Kidney capillary endothelial cell (primary cell): ENCODE results near the gene PRDM11.
"Not testable (repeated sequence)": the region's sequence is repeated elsewhere in the genome, so short reads cannot be mapped to it uniquely, and the experiment has no call there.

Experiments
- DNase-seq: peaks from one replicate; pipeline ENCODE4 v3.0.0-alpha.2; 2018; ENCODE audit warnings: low spot score

Gene PRDM11

DNA sequence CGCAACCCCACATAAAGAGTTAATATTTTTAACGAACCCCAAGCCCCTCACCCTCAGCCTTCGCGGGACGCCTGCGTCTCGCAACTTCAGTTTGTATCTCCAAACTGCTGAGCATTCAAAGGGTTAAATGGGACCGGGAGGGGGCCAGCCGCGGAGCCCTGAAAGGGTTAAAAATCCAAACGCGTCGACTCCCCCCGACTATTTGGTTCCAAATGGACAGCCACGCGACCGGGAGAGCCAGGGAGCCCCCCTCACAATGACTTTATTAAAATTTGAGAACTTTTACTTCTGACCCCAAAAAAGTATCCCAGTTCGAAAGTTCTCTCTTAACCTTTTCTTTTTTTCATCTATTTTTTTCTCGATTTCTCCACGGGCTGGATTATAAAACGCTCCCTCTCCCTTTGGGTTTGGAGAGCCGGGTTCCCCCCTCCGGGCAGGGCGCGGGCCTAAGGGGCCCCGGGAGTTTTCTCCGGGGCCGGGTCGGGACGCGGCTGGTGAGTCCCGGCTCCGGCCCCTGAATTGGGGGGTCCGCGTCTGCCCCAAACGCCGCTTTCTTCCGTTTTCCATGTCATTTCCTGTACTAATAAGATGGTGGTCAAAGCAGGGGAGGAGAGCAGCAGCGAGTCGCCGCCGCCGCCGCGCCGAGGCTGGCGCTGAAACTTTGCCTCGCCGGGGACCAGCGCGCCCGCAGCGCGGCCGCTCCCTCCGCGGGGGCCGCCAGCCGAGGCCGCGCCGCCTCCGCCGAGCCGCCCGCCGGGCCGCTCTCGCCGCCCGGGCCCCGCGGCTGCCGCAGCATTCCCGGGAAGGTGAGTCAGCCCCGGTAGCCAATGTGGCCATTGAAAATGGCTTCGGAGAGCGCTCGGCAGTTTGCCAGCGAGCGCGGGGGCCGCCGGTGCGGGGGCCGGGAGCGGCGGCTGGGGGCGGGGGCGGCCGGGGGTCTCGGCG lies at the start of gene PRDM11:
Gene PRDM11, plus strand, starts transcription at position 568 of the 945 bp plus-strand sequence. CDS start 35,128 bp downstream, outside the sequence.
- DNase-seq: peak; percentile 67

DNA sequence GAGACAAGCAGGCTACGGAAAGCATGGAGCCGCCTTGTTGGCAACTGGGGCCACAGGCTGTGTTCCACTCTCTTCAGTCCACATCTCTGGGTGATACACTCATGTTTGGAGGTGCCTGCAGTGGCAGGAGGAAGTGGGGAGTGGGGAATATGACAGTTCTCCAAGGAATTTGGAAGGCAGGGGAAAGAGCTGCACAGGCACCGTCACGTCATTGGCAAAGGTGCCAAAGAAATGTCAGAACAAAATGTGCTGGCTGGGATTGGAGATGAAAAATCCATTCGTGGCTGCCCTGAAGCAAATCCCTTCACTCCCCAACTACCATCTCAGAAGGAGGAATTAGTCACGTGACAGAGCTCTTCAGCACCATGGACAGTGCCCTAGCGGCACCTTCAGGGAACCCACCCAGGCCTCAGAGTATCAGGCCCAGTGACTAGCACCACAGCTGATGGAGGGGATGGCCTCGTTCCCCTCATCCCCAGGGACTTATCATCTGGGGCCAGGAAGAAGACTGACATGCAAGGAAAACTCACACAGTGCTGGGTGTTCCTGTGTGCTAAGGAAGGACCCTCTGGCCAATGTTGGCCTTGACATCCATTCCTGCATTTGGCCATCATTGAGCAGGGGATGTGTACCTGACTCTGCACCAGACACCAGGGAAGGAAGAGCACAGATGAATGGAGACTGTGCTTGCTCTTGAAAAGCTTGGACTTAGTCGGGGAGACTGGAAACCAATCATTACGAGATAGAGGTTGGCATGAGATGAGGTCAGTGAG lies 48.5 kb upstream of the PRDM11 start:
- peak; percentile 33 for DNase-seq

DNA sequence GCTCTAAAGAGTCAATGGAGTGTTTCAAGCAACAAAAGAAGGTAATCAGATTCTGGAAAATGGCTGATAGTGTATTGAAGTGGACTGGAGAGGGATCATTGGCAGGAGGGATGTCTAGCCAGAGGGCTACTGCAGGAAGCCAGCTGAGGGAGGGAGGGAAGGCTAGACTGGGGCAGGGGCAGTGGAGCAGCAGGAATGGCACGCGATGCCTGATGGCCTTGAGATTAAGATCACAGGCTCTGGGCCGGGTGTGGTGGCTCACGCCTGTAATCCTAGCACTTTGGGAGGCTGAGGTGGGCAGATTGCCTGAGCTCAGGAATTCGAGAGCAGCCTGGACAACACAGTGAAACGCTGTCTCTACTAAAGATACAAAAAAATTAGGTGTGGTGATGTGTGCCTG lies 47.5 kb upstream of the PRDM11 start:
- DNase-seq: no peak

DNA sequence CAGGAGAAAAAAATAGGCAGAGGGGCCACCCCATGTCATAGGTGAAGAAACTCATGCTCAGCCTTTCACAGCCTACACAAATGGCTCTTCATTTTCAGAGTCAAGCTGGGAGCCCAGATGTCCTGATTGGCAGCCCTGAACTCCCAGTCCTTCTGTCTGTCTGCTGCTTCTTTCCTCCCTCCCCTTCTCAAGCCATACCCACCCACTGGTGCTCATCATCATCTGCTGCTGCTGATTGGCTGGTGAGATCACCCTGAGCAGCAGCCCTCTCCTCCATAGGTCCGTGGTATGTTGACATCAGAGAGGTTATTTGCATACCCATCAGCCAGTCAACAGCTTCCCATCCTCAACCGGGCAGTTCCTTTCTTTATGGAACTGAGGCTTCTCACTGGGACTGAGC lies 46.1 kb upstream of the PRDM11 start:
- DNase-seq: peak; percentile 25

DNA sequence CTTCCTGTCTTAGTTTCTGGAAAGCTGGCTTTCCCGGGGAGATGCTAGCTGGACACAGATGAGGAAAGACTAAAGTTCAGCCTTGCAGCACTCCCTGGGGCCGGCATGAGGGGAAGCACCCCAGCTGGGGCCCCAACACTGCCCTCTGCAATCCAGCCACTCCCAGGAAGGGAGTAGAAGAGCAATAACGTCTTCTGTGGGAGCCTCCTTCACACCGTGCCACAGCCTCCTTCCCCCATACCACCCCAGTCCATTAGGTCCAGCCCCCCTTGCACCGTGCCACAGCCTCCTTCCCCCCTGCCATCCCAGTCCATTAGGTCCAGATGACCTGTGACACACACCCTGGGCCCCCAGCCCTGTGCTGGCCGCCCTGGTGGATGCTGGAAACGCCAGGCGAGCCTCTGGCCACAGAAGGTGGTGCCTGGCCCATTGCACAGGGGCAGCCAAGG lies 44.1 kb upstream of the PRDM11 start:
- DNase-seq: no peak

DNA sequence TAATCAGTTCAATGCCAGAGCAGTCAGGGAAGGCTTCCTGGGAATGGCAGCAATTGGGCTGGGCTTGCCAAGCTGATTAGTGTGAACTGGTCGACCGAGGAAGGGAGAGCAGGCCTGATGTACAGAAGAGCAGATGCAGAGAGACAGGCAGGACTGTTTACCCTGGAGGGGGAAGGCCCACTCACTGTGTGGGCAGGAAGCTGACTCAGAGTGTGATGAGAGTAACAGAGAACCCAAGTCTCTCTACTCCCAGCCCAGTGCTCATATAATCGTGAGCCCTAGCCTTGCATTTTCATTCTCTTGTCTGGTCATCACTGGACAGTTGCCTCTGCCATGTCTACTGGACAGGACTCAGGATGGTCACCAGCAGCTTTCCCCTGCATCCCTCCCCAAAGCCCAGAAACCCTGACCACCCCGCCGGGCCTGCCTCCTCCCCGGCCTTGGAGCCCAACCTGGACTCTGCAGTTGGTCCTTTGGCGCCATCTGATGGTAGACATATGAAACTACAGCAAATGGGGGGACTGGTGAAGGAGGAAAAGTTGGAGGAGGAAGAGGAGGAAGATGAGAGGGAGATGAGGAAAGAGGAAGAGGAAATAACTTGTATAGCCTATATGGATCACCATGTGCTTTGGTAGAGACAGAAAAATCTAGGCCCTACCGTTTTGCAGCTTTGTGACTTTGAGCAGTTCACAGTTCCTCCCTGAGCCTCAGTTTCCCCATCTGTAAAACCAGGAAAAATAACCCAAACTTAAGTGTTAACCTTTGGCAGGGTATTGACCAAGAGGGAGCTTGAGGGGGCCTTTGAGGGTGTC lies 43.4 kb upstream of the PRDM11 start:
- peak; percentile 77 for DNase-seq

DNA sequence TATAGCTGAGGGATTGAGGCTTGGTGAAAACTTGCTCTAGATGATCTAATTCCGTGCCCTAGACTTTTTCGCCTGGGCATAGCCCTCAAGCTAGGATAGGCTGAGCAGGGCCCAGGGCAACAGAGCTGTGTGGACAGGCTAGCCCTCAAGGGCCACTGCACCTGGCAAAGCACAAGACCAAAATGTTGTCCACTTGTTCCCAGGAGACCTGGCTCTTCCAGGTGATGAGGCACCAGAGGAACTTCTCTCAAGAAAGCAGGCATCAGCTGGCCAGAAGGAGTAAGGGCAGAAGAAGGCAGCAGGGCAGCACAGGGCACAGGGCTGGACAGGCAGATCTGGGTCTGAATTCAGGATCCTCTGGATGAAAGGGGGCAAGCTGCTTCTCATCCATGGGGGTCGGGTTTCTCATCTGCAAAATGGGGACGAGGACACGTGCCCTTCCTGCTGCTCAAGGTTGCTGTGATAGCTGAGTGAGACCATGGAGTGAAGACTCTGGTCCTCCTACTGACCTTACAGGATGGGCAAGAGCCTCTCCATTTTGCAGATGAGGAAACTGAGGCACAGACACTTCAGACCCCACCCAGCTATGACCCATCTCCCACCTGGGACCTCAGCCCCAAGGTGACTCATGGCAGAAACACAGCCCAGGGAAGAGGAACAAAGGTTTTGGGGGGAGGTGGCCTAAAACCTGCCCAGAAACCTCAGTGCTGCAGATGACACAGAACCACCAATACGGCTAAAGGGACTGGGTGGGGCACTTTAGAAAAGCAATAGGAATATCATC lies 42.2 kb upstream of the PRDM11 start:
- DNase-seq: no peak

DNA sequence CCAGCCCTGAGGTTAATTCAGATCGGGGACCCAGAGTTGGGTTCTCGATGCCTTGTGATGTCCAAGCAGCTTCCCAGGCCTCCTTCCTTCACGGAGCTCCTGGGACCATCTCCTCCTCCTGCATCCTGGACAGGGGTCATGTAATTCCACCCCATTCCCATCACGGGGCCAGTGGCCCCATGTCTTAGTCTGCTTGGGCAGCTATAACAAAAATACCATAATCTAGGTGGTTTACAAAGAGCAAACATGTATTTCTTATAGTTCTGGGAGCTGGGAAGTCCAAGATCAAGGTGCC lies 41.7 kb upstream of the PRDM11 start:
- no peak for DNase-seq

DNA sequence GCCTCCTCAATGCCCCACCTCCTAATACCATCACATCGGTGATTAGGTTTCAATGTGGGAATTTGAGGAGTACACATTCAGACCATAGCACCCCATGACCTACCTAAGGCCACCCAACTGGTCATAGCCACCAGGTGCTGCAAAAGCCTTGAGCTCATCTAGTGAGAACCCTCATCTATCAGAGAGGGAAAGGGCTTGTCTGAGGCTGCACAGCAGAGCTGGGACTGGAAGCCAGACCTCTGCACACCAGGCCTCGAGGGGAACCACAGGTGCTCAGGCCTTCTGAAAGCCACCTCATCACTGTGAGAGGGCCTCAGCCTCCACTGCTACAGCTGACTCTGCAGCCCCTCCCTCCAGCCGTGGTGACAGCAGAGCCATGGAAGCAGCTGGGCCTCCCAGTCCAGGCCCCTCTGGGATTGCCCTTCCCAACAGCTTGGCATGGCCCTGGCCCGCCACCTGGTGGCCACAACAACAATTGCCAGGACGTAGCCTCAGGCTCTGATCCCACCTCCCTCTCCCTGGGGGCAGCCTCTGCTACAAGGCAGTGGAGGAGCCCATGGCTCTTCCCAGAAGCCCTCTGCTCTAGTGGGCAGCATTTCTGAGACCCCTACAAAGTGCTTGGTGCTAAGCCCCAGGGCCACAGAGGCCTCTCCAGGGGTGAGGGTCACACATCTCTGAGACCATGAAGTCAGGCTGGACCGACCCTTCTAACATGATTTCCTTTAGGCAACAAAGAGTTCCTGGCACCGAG lies 41.0 kb upstream of the PRDM11 start:
- peak; percentile 77 for DNase-seq

DNA sequence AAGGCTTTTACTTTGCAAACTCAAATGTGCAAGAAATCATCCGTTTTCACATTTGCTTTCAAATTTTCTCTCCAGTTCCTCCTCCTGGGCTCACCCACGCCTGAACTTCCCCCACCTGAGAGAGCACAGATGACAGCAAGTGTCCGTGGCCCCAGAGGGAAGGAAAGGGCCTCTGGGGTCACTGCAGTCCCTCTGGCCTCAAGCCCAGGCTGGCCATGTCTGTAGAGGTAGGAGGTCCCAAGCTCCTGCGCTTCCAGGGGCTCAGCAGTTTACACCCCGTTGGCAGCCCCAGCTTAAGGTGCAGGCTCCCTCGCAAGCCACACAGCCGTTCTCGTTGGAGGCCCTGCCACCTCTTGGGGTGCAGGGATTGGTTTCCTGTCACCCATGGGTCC lies 40.5 kb upstream of the PRDM11 start:
- no peak for DNase-seq

DNA sequence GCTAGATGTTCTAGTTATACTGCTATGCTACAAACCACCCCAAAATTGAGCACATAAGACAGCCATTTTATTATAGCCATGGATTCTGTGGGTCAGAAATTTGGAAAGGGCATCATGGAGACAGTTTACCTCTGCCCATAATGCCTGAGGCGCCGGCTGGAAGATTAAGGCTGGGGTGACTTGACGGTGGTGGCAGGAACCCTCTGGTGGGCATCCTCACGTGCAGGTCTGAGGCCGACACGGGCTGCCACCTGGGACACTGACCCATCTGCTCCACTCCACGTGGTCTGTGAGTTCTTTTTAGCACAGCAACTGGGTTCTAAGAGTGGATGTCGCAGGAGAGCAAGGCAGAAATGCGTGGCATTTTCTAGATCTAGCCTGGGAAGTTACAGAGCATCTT lies 40.0 kb upstream of the PRDM11 start:
- DNase-seq: no peak

DNA sequence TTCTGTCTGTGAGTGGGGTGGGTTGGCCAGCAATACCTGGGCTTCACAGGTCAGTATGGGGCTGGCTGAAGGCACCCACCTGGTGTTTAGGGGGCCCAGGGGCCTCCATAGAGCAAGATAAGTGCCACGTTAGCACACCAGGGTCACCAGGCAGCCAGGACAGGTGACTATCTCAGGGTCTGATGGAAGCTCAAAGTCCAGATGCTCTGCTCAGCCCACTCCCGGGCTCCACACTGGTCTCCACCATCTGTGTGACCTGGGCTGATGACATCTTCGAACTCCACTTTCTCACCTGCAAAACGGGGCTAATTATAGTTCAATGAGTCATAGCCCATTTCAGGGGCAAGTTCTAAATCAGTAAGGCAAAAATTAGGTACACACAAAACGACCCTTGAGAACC lies 39.4 kb upstream of the PRDM11 start:
- no peak for DNase-seq

DNA sequence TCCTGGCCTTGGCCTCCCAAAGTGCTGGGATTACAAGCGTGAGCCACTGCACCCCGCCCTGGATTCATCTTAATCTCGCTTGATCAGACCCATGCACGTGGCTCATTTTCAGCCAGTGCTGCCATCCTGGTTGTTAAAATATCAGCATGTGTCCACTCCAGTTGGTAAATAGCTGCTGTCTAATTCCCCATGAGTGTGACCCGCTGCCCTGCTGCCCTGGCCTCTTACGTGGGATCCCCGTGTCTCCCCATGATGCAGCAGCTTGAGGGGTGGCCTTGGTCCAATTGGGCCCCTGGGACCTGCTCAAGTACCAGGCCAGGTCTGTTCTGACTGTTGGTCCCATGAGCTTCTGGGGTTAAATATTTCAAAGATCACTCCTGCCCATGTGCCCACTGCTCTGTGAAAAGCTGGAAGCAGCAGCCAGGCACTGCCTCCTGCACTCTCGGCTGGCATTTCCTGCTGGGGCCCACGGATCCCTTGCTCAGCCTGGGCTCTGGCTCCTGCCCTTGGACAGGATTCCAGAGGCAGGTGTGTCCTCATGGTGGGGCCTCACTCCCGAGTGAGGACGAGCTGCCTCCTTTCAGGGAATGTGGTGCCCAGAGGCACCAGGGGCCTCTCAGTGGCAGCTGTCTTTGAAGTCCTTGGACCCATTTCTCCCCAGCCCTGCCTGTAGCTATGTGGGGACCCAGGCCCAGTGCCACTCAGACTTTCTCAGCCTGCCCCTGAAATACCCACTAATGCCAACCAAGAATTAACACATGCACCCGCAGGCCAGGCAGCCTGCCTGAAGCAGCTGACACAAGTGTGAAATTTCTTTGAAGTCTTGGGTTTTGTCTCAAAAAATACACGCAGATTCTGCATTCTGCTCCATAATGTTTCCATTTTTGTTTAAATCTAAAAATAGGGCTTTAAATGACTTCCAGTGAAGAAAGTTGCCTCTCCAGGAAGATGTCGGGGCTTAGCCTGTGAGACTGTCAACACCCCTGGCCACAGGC lies 38.1 kb upstream of the PRDM11 start:
- DNase-seq: no peak

DNA sequence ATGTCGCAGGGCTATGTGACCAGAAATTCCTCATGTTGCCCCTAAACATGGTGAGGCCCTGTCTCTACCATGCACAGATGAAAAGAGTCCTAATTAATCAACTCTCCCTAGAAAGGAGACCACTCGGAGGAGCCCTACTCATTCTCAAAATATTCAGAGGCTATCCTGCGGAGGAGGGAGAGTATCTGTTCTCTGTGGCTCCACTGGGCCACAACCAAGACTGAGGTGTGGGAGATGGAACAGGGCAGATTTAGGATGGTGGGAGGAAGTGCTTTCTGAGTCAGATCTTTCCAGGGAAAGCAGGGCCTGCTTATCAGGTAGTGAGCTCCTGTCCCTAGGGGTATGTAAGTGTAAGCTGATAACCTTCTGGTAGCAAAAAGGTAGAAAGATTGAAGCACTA lies 37.0 kb upstream of the PRDM11 start:
- DNase-seq: no peak

DNA sequence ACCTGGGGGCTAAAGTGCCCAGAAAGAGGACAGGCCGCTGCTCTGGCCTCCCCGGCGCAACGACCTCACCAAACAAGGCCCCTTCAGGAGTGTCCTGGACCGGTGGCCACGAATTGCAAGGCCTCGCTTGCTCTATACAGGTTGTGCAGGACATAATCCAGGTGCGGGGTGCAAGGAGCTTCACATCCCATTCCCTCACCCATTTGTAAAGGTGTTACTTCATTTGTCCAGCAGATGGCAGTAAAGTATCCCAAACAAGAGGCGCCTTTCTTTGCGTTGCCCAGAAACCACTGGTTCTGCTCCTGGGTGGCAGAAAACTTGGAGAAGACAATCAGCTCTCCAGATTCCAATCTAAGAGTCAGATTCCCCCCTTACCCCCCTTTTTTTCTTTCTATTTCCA lies 35.9 kb upstream of the PRDM11 start:
- peak; percentile 63 for DNase-seq

DNA sequence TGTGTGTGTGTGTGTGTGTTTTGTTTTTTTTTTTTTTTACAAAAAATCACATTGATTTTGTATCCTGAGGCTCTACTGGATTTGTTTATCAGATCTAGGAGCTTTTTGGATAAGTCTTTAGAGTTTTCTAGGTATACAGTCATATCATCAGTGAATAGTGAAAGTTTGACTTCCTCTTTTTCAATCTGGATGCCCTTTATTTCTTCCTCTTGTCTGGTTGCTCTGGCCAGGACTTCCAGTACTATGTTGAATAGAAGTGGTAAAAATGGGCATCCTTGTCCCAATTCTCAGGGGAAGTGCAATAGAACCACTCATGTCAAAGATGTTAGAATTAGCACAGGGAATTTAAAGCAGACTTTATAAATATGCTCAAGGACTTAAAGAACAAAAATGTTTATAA lies 32.6 kb upstream of the PRDM11 start:
- no peak for DNase-seq

DNA sequence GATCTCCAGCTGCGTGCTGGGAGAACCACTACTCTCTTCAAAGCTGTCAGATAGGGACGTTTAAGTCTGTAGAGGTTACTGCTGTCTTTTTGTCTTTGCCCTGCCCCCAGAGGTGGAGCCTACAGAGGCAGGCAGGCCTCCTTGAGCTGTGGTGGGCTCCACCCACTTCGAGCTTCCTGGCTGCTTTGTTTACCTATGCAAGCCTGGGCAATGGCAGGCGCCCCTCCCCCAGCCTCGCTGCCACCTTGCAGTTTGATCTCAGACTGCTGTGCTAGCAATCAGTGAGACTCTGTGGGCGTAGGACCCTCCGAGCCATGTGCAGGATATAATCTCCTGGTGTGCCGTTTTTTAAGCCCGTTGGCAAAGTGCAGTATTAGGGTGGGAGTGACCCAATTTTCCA lies 18.6 kb upstream of the PRDM11 start:
- DNase-seq: not testable (repeated sequence)

DNA sequence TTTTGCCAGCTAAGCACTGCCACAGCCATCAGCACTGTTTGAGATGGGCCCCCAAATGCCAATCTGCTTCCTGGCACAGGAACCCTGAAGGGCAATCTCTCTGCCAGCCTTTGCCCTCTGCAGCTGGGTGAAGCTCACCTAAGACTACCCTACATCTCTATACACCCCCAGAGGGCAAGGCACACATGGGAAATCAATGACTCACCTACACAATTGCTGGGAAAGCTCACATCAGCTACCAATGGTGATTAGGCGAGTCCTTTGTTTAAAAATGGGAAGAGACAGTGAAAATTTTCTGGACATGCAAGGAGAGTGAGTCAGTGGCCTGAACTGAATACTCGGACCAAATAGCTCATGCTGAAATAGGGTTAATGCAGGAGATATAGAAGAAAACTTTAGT lies 12.6 kb upstream of the PRDM11 start:
- DNase-seq: no peak

DNA sequence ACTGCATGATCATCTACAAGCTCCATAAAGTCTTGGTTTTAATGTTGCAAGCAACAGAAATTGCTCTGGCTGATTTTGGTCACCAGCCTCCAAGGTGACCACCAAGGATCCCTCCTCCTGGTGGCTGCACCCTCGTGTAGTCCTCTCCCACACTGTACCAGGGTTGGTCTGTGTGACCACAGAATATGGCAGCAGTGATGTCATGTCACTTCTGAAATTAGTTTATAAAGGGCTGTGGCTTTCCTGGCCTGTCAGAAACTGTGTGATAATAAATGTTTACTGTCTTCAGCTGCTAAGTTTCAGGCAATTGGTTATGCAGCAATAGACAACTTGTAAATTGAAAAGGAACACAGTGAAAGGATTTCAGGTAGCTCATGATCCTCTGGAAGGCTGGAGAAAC lies 5.3 kb upstream of the PRDM11 start:
- no peak for DNase-seq

DNA sequence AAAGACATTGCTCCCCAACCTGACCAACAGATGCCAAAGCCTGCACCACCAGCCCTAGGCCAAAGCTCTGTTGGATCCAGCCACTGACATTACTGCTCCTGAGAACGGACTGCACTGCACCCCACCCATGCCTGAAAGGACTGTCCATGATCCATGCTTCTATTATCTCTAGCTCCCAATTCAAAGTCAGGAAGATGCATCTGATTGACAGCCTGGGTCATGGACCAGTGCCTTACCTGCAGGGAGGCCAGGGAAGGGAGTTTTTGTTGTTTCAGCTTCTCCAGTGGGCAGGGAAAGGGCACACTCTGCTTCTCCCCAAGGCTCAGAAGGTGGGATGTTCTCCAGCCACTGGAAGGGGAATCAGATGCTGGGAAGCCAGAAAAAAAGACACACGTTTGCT lies 4.8 kb upstream of the PRDM11 start:
- no peak for DNase-seq
